HG02623 (cell line): ENCODE data around the gene RUSF1.
A peak's percentile ranks its signal among the peaks of the same experiment; 100 is the strongest.
"Not testable (repeated sequence)": the region's sequence is repeated elsewhere in the genome, so short reads cannot be mapped to it uniquely, and the experiment has no call there.

Experiments used
- ATAC-seq: cut with Tn5 transposase; IDR thresholded peaks from one replicate; pipeline ENCODE4 v1.9.1; 2021; ENCODE audit warnings: moderate library complexity; ENCODE audit not compliant: unreplicated experiment

The RUSF1 gene

DNA sequence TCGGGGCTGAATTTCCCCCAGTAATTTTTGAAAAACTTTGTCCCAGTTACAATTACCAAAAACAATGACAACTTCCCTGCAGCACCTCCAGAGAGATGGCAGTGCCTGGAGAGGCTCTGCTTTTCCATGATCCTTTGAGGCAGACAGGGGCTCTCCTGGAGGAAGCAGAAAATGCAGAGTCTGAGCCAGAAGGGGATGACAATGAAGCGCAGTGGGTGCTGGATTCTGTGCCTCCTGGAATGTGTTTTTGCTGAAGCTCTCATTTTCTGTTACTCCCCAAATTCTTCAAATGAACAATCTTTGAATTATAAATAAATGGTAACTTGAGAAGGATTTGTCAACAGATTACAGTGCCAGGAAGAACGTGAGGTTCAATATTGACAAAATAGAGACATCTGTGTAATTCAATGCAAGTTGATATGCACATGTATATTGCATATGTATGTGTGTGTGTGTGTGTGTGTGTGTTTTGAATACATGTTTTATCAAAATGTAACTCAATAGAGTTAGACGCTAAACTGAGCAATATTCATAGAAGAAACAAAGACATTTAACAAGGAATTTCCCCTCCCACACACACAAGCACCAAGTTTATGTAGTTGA, 9.7 kb upstream of the RUSF1 start:
- no peak for ATAC-seq

DNA sequence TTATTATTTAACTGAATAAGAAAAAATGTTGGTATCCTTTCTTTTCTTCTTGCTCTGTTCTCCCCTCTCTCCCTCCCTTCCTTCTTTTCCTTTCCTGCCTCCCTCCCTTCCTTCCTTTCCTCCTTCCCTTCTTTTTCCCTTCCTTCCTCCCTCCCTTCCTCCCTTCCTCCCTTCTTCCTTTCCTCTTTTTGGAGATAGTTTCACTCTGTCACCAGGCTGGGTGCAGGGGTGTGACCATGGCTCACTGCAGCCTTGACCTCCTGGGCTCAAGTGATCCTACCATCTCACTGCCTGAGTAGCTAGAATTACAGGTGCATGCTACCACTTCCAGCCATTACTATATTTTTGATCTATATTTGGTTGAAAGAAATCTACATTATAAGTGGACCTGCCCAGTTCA, 5.7 kb upstream of the RUSF1 start:
- no peak for ATAC-seq

DNA sequence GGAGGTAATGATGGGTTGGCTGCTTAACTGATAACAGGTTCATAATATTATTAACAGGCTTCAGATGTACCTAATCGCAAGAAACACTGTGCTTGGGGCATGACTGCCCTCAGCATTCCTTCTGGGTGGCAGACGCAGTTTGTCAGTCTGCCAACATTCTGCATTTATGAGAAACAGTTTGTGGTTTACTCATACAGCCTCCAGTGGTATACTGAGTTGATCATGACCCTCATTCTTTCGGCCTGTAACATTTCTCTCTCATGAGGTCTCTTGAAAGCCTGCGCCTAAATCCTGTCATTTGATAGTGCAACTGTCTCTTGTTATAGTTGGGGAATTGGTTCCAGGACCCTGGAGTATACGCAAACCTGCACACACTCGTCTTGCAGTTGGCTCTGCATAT, 4.9 kb upstream of the RUSF1 start:
- no peak for ATAC-seq

DNA sequence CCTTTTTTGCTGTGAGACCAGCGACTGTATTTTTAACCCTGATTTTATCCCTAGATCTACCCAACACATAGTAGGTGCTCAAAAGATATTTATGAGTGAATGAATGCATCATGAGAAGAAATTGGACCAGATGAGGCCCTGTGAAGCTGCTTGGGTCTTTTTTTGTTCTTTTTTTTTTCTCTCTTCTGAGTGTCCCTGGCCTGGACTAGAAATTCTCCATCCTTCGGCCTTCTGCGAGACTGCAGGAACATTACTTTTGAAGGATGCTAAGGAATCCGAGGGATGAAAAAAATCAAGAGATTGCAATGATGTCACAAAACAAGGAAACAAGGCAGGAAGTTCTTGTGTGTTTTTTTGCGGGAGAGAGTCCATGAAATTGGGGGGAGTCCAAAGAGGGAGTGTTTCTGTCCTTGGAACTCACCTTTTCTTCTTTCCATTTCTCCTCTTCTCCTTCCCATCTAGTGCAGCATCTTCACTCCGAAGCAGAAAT, 560 bp upstream of the RUSF1 start:
- no peak for ATAC-seq

DNA sequence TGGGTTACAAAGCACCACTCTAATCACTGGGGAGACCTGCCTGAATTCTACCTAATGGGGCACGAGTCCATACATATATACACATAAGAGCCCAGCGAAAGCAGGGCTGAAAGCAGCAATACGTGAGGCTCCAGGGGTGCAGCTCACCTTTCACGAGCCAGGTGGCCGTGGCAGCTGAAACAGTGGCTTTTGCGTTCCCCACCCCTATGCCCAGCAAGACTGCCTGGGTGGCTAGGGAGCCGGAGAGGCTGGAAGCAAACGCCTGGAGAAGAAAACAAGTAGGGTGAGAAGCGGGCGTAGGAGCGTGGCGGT, 618 bp downstream of the RUSF1 start:
- peak; percentile 3 for ATAC-seq

DNA sequence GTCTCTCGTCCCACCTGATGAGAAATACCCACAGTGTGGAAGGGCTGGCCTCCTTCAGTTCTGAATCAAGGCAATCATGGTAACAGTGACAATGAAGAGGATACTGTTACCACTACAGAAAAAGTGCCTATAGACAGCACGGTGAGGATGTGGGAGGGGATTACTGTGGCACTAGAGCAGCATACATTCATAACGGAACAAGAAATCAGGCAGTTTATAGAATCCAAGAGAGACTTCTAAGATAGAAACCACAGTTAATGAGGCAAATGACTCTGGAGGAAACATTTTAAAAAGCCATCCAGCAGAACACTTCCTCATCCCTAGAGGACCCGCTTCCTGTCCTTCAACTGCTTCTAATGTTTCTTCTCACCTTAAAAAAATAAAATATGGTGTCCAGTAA, 2.7 kb downstream of the RUSF1 start:
- ATAC-seq = peak; percentile 43

DNA sequence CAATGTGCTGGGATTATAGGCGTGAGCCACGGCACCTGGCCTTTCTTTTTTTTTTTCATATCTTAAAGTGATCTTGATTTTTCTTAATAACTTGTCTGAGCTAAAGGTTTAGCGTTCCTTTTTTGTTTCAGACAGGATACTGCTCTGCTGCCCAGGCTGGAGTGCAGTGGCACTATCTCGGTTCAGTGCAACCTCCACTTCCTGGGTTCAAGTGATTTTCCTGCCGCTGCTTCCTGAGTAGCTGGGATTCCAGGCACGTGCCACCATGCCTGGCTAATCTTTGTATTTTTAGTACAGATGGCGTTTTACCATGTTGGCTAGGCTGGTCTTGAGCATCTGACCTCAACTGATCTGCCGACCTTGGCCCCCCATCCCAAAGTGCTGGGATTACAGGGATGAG, 4.0 kb downstream of the RUSF1 start:
- no peak for ATAC-seq

DNA sequence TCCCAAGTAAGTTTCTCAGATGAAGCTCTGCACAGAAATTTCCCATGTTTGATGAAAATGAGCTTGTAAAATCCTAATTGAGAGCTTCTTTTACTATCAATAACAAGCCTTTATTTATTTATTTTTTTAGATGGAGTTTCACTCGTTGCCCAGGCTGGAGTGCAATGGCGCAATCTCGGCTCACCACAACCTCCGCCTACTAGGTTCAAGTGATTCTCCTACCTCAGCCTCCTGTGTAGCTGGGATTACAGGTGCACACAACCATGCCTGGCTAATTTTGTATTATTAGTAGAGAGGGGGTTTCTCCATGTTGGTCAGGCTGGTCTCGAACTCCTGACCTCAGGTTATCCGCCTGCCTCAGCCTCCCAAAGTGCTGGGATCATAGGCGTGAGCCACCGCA, 4.6 kb downstream of the RUSF1 start:
- not testable (repeated sequence) for ATAC-seq

DNA sequence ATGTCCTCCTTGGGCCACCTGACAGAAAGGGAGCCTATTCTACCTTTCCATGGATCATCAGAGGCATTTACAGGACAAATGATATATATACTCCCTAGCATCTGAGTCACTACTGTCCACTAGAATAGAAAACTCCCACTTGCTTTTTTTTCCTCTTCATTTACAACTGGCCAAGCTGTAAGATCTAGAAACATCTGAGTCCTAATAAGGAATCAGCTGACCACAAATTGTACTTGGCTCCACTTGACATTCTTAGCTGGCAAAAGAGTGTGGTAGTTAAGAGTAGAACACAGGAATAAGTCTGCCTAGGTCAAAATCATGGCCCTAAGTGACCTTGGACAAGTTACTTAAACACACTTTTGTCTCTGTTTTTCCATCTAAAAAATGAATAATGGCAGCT, 5.2 kb downstream of the RUSF1 start:
- no peak for ATAC-seq

DNA sequence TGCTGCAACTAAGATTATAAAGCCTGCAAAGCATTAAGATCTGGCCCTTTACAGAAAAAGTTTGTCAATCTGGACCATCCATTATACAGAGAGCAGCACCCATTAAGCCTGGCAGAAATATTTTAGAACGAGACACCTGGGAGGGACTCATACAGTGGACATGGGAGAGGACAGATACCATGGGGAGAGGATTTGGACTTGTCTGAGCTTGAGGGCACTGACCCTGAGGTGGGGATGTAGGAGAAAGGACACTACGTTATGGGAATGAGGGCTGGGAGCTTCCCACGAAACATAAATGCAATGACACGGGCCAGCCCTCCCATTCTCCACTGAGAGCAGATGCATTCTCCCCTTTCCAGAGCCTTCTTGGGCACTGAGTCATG, 6.2 kb downstream of the RUSF1 start:
- no peak for ATAC-seq

DNA sequence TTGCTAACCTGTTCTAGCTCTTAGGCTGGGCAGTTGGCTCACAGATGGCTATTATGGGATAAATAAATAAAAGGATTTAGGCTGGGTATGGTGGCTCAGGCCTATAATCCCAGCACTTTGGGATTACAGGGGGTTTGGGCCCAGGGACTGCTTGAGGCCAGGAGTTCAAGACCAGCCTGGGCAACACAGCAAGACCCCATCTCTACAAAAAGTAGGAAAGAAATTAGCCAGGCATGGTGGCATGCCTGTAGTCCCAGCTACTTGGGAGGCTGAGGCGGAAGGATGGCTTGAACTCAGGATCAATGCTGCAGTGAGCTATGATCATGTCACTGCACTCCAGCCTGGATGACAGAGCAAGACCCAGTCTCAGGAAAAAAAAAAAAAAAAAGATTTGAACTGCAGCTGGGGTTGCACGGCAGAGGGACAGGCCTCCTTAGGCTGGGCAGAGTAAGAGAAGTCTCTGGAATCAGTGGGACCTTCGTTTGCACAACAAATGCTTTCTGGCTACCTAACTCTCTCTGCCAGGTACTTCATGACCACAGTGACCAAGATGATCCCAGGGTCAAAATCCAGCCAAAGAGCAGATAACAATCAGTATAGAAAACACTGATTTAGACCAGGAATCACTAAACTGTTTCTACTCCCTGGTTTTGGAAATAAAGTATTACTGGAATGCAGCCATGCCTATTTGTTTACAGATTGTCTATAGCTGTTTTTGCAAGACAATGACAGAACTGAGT, 6.8 kb downstream of the RUSF1 start:
- no peak for ATAC-seq

DNA sequence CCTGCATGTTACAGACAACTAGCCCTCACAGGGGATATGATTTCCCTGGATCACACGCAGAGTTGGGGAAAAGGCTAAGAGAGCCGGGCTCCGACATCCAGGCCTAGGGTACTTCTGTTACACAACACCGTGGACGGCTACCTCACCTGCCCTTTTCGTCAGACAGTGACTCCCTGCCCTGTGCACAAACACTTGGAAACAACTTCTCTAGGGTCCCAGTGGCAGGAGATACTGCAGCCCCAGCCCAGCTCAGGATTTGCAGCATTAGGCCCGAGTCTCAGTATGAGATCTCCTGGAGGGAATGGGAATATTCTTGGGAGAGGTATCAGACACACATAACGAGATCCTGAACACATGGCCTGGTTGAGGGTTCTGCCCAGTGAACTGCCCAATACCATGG, 8.3 kb downstream of the RUSF1 start:
- no peak for ATAC-seq

DNA sequence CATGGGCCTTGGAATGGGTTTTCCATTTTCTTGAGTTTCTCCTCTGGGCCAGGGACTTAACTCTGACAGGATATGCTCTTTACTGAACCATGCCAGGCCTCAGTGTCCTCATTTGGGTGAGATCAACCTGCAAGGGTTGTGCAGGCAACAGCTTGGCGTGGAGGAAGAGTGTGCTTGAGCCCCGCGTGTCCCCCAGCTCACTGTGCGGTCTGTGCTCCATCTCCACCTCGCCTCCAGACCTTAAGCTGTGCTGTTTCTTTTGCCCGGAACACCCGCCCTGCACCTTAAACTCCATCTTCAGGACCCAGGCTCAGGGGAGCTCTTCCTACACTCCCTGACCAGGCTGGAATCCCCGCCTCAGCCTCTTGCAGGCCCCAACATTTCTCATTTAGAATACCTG, 9.7 kb downstream of the RUSF1 start:
- no peak for ATAC-seq

DNA sequence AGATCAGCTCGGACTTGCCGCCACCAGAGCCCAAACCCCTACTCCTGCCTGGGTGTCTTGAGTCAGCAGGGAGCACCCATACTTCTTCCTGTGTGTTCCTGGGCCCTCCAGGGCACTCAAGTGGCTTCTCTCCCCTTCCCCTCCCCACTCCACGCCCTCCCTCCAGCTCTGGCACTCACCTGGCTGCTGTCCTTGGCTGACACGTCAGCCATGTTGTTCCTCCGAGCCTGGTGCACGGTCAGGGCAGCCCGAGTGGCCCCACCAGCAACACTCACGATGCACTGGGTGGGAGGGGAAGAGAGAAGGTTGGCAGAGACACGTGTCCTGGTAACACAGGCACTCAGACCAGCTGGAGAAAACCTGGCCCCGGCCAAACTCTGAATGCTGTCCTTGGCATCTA, 11.5 kb downstream of the RUSF1 start:
- no peak for ATAC-seq

DNA sequence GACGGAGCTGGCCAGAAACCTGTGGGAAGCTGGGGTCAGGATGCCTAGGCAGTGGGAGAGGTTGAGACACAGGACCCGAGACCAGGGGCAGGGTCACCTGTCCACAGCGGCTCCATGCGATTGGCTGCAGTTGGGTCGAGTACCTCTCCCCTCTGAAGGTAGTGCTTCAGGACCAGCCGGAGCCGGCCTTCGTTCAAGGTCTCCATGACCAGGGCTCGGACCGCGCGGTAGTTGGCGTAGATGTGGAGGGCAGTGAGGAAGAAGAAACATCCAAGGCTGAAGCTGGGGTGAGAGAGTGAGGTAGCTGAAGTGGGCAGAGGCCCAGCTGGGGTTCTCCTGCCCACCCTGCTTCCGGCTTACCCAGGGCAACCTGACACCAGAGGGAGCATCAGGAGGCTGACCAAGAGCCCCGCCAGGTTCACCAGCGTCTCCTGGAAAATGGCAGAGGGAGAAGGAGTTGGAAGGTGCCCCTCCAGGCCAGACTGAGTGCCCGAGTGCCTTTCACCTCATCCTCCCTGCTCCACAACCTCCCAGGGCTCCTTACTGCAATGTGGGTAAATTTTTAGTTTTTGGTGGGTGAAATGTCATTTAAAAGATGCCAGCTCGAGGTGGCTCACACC, 14.6 kb downstream of the RUSF1 start:
- ATAC-seq = no peak

DNA sequence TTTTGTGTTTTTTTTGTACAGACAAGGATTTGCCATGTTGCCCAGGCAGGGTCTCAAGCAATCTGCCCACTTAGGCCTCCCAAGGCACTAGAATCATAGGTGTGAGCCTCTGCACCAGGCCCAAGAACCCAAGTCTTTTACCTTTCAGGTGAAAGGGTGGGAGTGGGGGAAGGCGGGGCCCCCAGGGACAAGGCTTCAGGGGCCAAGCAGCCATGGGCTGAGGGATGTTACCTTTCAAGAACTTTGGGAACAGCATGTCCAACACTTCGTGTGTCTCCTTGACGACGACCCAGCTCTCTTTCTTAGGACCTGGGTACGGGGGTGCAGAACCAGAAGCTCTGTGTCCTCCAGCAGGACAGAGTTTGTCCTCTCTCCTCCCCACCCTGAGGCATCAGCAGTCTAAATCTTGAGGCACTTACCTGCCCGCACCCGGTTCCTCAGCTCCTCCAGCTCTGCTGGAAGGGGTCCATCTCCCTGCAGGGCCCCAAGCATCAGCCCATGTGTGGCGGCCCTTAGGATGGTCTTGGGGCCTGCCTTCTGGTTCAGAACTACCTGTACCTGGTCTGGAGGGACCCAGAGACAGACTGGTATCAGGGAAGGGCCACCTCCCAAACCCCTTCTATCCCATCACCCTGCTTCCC, 16.3 kb downstream of the RUSF1 start:
- ATAC-seq = no peak

DNA sequence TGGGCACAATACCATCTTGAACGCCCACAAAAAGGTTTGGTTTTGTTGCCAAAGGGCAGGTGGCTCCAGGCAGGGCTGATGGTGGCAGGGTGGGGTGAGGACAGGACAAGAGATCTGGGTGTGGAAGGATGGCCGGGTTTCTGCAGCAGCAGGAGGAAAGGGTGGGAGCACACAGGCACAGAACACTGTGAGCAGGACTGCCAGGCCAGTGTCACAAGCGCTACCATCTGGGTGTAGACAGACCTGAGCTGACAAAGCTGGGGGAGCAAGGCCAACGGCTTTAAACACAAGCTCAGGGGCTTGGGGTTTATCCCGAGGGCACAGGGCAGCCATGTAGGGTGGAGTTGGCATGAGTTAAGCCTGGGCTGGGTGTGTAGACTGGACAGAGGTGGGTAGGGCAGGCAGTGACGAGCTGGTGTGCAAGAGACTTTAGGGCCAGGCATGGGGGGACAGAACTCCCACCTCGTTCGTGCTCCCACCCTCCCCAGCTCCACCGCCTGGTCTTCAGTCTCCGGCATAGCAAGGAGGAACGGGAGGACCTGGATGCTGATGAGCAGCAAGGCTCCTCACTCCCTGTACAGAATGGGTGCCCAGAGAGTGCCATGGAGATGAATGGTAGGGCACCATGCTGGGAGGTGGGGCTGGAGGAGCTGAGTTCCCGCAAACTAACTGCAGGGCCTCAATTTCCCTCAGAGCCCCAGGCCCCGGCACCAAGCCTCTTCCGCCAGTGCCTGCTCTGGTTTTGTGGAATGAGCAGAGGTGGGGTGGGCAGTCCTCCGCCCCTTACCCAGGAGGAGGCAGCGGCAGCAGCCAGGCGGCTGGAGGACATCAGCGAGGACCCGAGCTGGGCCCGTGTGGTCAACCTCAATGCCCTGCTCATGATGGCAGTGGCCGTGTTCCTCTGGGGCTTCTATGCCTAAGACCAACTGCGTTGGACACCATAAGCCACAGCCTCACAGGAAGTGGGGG, 18.3 kb downstream of the RUSF1 start:
- no peak for ATAC-seq

DNA sequence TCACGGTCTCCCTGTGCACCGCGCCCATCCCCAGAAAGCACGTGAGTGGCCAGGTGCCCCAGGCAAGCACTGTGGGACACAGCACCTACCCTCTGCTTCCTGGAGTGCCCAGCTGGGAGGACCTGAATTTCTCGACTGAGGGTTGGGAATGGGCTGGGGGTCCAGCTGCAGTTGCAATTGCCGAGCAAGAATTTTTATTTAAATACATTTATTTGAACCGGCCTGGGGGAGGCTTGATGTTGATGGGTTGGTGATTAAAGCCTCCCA, 19.0 kb downstream of the RUSF1 start:
- ATAC-seq = no peak

DNA sequence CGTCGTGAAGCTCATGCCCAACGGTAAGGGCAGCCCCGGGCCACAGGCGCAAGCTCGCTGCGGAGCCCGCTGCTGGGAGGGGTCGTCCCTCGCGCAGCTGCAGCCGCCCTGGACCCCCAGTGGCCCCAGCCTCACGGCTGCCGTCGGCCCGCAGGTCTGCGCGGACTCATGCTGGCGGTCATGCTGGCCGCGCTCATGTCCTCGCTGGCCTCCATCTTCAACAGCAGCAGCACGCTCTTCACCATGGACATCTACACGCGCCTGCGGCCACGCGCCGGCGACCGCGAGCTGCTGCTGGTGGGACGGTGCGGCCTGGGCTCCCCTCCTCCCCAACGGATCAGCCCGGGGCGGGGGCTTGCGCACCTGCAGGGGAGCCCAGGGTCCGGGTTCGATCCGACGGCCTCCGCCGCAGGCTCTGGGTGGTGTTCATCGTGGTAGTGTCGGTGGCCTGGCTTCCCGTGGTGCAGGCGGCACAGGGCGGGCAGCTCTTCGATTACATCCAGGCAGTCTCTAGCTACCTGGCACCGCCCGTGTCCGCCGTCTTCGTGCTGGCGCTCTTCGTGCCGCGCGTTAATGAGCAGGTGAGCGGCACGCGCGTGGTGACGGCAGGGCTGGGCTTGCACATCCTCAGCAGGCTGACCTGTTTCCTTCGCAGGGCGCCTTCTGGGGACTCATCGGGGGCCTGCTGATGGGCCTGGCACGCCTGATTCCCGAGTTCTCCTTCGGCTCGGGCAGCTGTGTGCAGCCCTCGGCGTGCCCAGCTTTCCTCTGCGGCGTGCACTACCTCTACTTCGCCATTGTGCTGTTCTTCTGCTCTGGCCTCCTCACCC, 19.5 kb downstream of the RUSF1 start:
- ATAC-seq = no peak

DNA sequence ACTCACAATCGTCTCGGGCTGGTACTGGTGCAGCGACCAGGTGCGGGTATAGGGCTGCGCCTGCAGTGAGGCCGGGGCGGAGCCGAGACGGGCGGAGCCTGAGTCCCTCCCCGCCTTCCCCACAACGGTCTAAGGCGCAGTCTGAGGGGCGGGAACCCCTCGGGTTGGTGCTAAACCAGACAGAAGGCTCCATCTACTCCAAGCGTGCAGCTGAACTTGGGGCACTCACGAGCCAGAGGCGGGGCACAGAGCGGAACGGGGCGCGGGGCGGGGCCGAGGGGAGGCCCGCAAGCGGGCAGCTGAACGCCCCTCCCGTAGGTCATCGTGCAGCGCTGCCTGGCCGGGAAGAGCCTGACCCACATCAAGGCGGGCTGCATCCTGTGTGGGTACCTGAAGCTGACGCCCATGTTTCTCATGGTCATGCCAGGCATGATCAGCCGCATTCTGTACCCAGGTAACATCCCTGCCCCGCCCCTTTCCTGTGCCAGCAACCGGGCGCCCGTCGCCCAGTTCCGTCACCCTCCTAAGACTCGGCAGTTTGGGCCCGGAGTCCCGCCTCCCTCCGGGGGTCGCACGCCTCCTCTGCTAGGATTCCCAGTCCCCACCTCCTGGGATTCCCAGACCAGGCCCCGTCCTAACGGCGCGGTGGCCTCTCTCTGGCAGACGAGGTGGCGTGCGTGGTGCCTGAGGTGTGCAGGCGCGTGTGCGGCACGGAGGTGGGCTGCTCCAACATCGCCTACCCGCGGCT, 20.3 kb downstream of the RUSF1 start:
- peak; percentile 73 for ATAC-seq
